ENCODE results near the gene LAMA3. TPM values are rescaled to one million over a fixed set of nuclear protein-coding genes. Genes with fewer than 3 reads are reported as not detected.

LAMA3 gene
- total and polyA plus RNA-seq, 10 of the 15 experiments (the other 5 are each of a cell fraction or from before 2014, with no cell fraction given), result 0.37 to 6.5 (median 5.4) TPM

DNA sequence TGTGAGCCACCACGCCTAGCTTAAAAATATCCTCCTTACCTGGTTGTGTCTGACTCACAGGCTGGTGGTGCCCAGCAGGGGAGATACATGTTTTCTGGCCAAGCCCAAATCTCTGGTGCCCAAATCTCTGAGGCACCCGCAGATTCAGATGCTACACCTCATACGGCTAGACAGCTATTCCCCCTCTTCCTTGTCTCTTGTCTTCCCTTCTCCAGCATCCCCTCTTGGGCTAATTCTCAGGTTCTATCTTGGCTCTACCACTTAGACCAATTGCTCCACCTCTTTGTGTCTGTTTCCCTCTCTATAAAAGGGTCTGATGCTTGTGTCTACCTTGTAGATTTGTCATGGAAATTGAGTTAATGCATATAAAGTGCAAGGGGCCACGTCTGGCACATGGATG is 13.4 kb downstream of the LAMA3 start (continued):
- TF ChIP-seq, protein P1, sequence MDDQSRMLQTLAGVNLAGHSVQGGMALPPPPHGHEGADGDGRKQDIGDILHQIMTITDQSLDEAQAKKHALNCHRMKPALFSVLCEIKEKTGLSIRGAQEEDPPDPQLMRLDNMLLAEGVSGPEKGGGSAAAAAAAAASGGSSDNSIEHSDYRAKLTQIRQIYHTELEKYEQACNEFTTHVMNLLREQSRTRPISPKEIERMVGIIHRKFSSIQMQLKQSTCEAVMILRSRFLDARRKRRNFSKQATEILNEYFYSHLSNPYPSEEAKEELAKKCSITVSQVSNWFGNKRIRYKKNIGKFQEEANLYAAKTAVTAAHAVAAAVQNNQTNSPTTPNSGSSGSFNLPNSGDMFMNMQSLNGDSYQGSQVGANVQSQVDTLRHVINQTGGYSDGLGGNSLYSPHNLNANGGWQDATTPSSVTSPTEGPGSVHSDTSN (IDR thresholded peaks at IDR 0.05; ENCODE audit: insufficient replicate concordance, low read depth, low read length), result no peak

DNA sequence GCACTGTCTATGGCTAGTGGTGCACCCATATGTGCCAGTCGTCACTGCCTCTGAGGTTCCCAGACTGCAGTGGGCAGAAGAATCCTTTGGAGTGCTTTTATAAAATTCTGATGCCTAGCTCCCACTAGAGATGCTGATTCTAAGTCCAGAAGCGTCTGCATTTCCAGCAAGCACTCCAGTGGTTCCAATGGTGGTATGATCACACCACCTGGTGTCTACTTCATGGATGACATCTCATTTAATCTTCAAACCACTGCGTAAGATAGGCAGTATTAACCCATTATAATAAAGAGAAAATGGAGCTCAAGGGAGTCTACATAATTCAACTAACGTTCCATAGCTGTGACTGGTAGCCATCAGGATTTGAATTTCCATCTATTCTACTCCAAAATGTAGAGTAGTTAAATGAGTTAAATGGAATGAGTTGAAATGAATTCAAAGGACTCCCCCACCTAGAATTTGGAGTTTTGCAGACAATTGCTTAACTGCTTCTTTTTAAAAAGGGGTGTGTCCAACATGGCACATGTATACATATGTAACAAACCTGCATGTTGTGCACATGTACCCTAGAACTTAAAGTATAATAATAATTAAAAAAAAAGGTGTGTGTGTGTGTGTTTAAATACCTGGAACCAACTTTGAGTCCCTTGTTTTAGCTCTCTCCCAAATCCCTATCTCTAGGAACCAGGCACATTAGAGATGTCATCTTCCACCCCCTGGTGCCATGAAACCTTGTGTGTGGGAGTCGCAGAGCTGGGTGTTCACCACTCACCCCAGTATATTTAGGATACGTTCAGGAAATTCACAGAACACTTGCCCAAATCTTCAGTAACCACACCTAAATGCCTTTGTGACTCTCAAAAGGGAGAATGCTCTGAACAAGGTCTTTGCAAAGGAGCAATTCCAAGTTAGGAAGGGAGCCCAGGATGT is 14.1 kb downstream of the LAMA3 start:
- no peaks in the 10 kb centered on the region for H4K20me1 ChIP-seq (ENCODE audit: control insufficient read depth, insufficient read depth)
- TF ChIP-seq, protein P2, sequence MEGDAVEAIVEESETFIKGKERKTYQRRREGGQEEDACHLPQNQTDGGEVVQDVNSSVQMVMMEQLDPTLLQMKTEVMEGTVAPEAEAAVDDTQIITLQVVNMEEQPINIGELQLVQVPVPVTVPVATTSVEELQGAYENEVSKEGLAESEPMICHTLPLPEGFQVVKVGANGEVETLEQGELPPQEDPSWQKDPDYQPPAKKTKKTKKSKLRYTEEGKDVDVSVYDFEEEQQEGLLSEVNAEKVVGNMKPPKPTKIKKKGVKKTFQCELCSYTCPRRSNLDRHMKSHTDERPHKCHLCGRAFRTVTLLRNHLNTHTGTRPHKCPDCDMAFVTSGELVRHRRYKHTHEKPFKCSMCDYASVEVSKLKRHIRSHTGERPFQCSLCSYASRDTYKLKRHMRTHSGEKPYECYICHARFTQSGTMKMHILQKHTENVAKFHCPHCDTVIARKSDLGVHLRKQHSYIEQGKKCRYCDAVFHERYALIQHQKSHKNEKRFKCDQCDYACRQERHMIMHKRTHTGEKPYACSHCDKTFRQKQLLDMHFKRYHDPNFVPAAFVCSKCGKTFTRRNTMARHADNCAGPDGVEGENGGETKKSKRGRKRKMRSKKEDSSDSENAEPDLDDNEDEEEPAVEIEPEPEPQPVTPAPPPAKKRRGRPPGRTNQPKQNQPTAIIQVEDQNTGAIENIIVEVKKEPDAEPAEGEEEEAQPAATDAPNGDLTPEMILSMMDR (IDR thresholded peaks at IDR 0.05 in 2 of 3, conservative IDR thresholded peaks at IDR 0.05 in 1 of 3; ENCODE audit: control insufficient read depth in 2 of 3, extremely low read depth in 1 of 3, insufficient read depth in 1 of 3, low read depth in 3 of 3, low read length in 3 of 3), result peak; percentile 35 to 79 (median 41); a peak in 5 of 6 replicates
- TF ChIP-seq SMC3 (IDR thresholded peaks at IDR 0.05; ENCODE audit: borderline replicate concordance, low read length), result peak; percentile 81
- TF ChIP-seq RAD21 (IDR thresholded peaks at IDR 0.05; ENCODE audit: insufficient read depth, low read depth, low read length), result peak; percentile 95
- no peak for TF ChIP-seq STAT3 (IDR thresholded peaks at IDR 0.05; ENCODE audit: low read depth, low read length)
- TF ChIP-seq NFYA (IDR thresholded peaks at IDR 0.05; ENCODE audit: borderline replicate concordance, low read depth, low read length), result no peak
- no peaks in the 10 kb centered on the region for H3K4me1 ChIP-seq (ENCODE audit: control insufficient read depth, insufficient read depth, low read length)
- ATAC-seq, result peak; percentile 92
- in situ Hi-C loops (cut with MboI), result loop anchor here (5.0 kb wide), 1 partner anchor 76 kb away; no protein-coding TSS in a partner anchor
- ChIA-PET RAD21 (ENCODE audit: unreplicated experiment) (interaction anchor here (0.6 to 7.5 kb wide), 36 partner anchors 8 to 905 kb away, joined by 3 to 148 read pairs (median 4); no protein-coding TSS in a partner anchor), CTCF (interaction anchor here (0.6 to 7.1 kb wide), 59 partner anchors 8 to 905 kb away, joined by 3 to 233 read pairs (median 4); no protein-coding TSS in a partner anchor), SMC1A (ENCODE audit: uncharacterized antibody, unreplicated experiment) (interaction anchor here (0.6 to 6.9 kb wide), 33 partner anchors 8 to 903 kb away, joined by 3 to 167 read pairs (median 5); no protein-coding TSS in a partner anchor), POLR2A (no interaction called here)
- no peak overlapping the region for H2AFZ ChIP-seq (ENCODE audit: control insufficient read depth, low read depth, low read length)
- H3K27me3 ChIP-seq (replicated peaks in 1 of 2; ENCODE audit: control insufficient read depth in 2 of 2, insufficient read depth in 2 of 2, low read length in 1 of 2), result no peaks in the 10 kb centered on the region
- H3K27ac ChIP-seq (ENCODE audit: control insufficient read depth, insufficient read depth), result no peak overlapping the region
- no peak overlapping the region for H3K4me3 ChIP-seq
- no peak for DNase-seq (ENCODE audit: low read depth, low spot score)
- H3K9ac ChIP-seq (ENCODE audit: control insufficient read depth, insufficient read depth, low read length), result no peak overlapping the region
- peaks cover 3% of the 10 kb centered on the region; the same call in 1 of the 3 replicates for H3K9me3 ChIP-seq (replicated peaks; ENCODE audit: control insufficient read depth, insufficient read depth, low read length)
- no TSS peak for BruUV-seq (replicated peaks)
- no peak overlapping the region for H3K4me2 ChIP-seq (ENCODE audit: control insufficient read depth, insufficient read depth)
- H3K79me2 ChIP-seq (ENCODE audit: control insufficient read depth, insufficient read depth, low read length), result no peaks in the 10 kb centered on the region
- FAIRE-seq, result peak; percentile 44
- H3K36me3 ChIP-seq (ENCODE audit: control insufficient read depth in 2 of 2, insufficient read depth in 2 of 2, low read length in 1 of 2), result no peaks in the 10 kb centered on the region
- 2% methylated on average over 6 of the region's 6 CpGs for WGBS (ENCODE audit: insufficient coverage, insufficient replicate concordance, low lambda C conversion rate, missing lambda C conversion rate)
- intact Hi-C loops (cut with micrococcal nuclease; ENCODE audit: unreplicated experiment), result loop anchor here (1.0 to 5.0 kb wide), 4 partner anchors 81 to 206 kb away; no protein-coding TSS in a partner anchor

Data from GM12878 (cell line).